ENCODE data around the gene STK32C.

GRCh38 chr10:132202070-132202970 lies 105.4 kb downstream of the STK32C start:
- TF ChIP-seq, protein P1, sequence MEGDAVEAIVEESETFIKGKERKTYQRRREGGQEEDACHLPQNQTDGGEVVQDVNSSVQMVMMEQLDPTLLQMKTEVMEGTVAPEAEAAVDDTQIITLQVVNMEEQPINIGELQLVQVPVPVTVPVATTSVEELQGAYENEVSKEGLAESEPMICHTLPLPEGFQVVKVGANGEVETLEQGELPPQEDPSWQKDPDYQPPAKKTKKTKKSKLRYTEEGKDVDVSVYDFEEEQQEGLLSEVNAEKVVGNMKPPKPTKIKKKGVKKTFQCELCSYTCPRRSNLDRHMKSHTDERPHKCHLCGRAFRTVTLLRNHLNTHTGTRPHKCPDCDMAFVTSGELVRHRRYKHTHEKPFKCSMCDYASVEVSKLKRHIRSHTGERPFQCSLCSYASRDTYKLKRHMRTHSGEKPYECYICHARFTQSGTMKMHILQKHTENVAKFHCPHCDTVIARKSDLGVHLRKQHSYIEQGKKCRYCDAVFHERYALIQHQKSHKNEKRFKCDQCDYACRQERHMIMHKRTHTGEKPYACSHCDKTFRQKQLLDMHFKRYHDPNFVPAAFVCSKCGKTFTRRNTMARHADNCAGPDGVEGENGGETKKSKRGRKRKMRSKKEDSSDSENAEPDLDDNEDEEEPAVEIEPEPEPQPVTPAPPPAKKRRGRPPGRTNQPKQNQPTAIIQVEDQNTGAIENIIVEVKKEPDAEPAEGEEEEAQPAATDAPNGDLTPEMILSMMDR (IDR thresholded peaks at IDR 0.05): no peak
- TF ChIP-seq POLR2AphosphoS5 (IDR thresholded peaks at IDR 0.05): no peak
- TF ChIP-seq POLR2A (IDR thresholded peaks at IDR 0.05): no peak

Data from prostate gland (tissue), 2 donors.